ENCODE results near the gene TIGD6.

DNA sequence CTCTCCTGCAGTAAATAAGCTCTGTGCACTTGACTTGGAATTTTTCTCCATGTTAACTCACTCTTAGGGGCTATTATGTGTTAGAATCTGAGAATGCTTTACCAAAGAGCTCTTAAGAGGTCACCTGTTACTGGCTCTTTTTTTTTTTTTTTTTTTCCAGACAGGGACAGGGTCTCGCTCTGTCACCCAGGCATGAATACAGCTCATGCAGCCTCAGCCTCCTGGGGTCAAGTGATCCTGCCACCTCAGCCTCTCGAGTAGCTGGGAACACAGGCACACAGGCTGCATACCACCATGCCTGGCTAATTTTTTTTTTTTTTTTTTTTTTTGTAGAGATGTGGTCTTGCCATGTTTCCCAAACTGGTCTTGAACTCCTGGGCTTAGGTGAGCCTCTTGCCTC, 22.2 kb upstream of the TIGD6 start:
- TF ChIP-seq YY1 (IDR thresholded peaks at IDR 0.05; ENCODE audit: insufficient read depth, insufficient read length) (no peak), ZNF274 (IDR thresholded peaks at IDR 0.05; ENCODE audit: low read depth, low read length) (no peak), SUZ12 (IDR thresholded peaks at IDR 0.05; ENCODE audit: extremely low read depth, insufficient read depth, insufficient read length) (no peak)

Measured in NT2/D1 (cell line).